Measurements from ENCODE around the gene TLE7.

The TLE7 gene

GRCh38 chr16:71442051-71442440, at the start of gene TLE7:
Gene TLE7 (minus strand): TSS chr16:71442054. CDS start chr16:71433324, 8,730 bp downstream.
- no peak for DNase-seq (ENCODE audit: low read depth in 2 of 2)

GRCh38 chr16:71491054-71491453, 49.2 kb upstream of the TLE7 start:
- no peak for DNase-seq (ENCODE audit: low read depth in 2 of 2)

- DNase-seq (ENCODE audit: low read depth in 2 of 2), result no peak
Observed at GRCh38 chr16:71490361-71490760, 48.5 kb upstream of the TLE7 start.

GRCh38 chr16:71489122-71489521, 47.3 kb upstream of the TLE7 start, which contains the start of gene ZNF19:
Gene ZNF19 (minus strand): TSS chr16:71489324. CDS start chr16:71482114, 7,210 bp downstream.
- DNase-seq (ENCODE audit: low read depth in 2 of 2), result no peak

GRCh38 chr16:71484006-71484893, 42.4 kb upstream of the TLE7 start:
- peak; percentile 47 to 65 for DNase-seq (ENCODE audit: low read depth in 2 of 2)

- DNase-seq (ENCODE audit: low read depth in 2 of 2), result no peak
Observed at GRCh38 chr16:71482569-71482968, 40.7 kb upstream of the TLE7 start.

- DNase-seq (ENCODE audit: low read depth in 2 of 2), result no peak
Observed at GRCh38 chr16:71480956-71481355, 39.1 kb upstream of the TLE7 start.

- no peak for DNase-seq (ENCODE audit: low read depth in 2 of 2)
Observed at GRCh38 chr16:71479420-71479819, 37.6 kb upstream of the TLE7 start.

GRCh38 chr16:71476457-71477124, 34.7 kb upstream of the TLE7 start:
- no peak for DNase-seq (ENCODE audit: low read depth in 2 of 2)

GRCh38 chr16:71474864-71475263, 33.0 kb upstream of the TLE7 start:
- no peak for DNase-seq (ENCODE audit: low read depth in 2 of 2)

- DNase-seq (ENCODE audit: low read depth in 2 of 2), result no peak
Observed at GRCh38 chr16:71473891-71474290, 32.0 kb upstream of the TLE7 start.

GRCh38 chr16:71472931-71473330, 31.1 kb upstream of the TLE7 start:
- DNase-seq (ENCODE audit: low read depth in 2 of 2), result no peak

GRCh38 chr16:71472051-71472450, 30.2 kb upstream of the TLE7 start:
- no peak for DNase-seq (ENCODE audit: low read depth in 2 of 2)

- peak in 1 of 2 donors; percentile 20 for DNase-seq (ENCODE audit: low read depth in 2 of 2)
Observed at GRCh38 chr16:71467810-71468209, 26.0 kb upstream of the TLE7 start.

GRCh38 chr16:71464231-71464630, 22.4 kb upstream of the TLE7 start:
- DNase-seq (ENCODE audit: low read depth in 2 of 2), result no peak

- peak; percentile 67 to 71 for DNase-seq (ENCODE audit: low read depth in 2 of 2)
Observed at GRCh38 chr16:71461686-71462648, 20.1 kb upstream of the TLE7 start, which contains the start of gene ZNF23. Gene ZNF23 (minus strand): TSS chr16:71462247. CDS start chr16:71456796, 5,451 bp downstream.

GRCh38 chr16:71460941-71461340, 19.1 kb upstream of the TLE7 start:
- no peak for DNase-seq (ENCODE audit: low read depth in 2 of 2)

- DNase-seq (ENCODE audit: low read depth in 2 of 2), result no peak
Observed at GRCh38 chr16:71460236-71460635, 18.4 kb upstream of the TLE7 start.

GRCh38 chr16:71459510-71459909, 17.7 kb upstream of the TLE7 start:
- DNase-seq (ENCODE audit: low read depth in 2 of 2), result no peak

GRCh38 chr16:71456801-71457200, 14.9 kb upstream of the TLE7 start:
- DNase-seq (ENCODE audit: low read depth in 2 of 2), result no peak

GRCh38 chr16:71453036-71453435, 11.2 kb upstream of the TLE7 start:
- DNase-seq (ENCODE audit: low read depth in 2 of 2), result no peak

GRCh38 chr16:71449020-71449419, 7.2 kb upstream of the TLE7 start:
- no peak for DNase-seq (ENCODE audit: low read depth in 2 of 2)
